ENCODE results near the gene MUS81. TPM values are rescaled to one million over a fixed set of nuclear protein-coding genes. Genes with fewer than 3 reads are reported as not detected.

MUS81 gene
- total and polyA plus RNA-seq, 2 of the 13 experiments (the other 11 are each of a cell fraction or from before 2014, with no cell fraction given): 25.6 to 30.2 TPM

GRCh38 chr11:65899356-65900124, 39.3 kb downstream of the MUS81 start (continued):
- TF ChIP-seq ZNF160 (CRISPR knock-in tag; IDR thresholded peaks at IDR 0.05) (no peak), ZMYM2 (CRISPR knock-in tag; IDR thresholded peaks at IDR 0.05) (peak; percentile 86), ZNF678 (CRISPR knock-in tag; IDR thresholded peaks at IDR 0.05) (no peak), STAT5B (CRISPR knock-in tag; IDR thresholded peaks at IDR 0.05) (no peak), ZNF136 (CRISPR knock-in tag; IDR thresholded peaks at IDR 0.05; ENCODE audit: low read depth) (no peak), ZNF30 (CRISPR knock-in tag; IDR thresholded peaks at IDR 0.05) (peak; percentile 79; the same call in 1 of the 2 replicates), KLF9 (CRISPR knock-in tag; IDR thresholded peaks at IDR 0.05; ENCODE audit: low read depth) (no peak), CEBPZ (IDR thresholded peaks at IDR 0.05; ENCODE audit: low read length) (no peak), SIX1 (CRISPR knock-in tag; IDR thresholded peaks at IDR 0.05; ENCODE audit: borderline replicate concordance) (no peak), THAP8 (CRISPR knock-in tag; IDR thresholded peaks at IDR 0.05; ENCODE audit: borderline replicate concordance) (no peak), DPF2 (CRISPR knock-in tag; IDR thresholded peaks at IDR 0.05; ENCODE audit: borderline replicate concordance, low read depth) (no peak), RNF219 (CRISPR knock-in tag; IDR thresholded peaks at IDR 0.05) (no peak), SALL2 (CRISPR knock-in tag; IDR thresholded peaks at IDR 0.05) (no peak), SP4 (CRISPR knock-in tag; IDR thresholded peaks at IDR 0.05) (peak; percentile 71; the same call in 1 of the 2 replicates), SMC3 (IDR thresholded peaks at IDR 0.05; ENCODE audit: low read length) (no peak), GTF3A (CRISPR knock-in tag; conservative IDR thresholded peaks at IDR 0.05) (no peak), JUNB (CRISPR knock-in tag; IDR thresholded peaks at IDR 0.05; ENCODE audit: borderline replicate concordance) (0 out of 2 replicates have a peak, but pooled peaks have one; percentile 10), REL (CRISPR knock-in tag; conservative IDR thresholded peaks at IDR 0.05) (peak; percentile 86), ZNF431 (CRISPR knock-in tag; IDR thresholded peaks at IDR 0.05; ENCODE audit: borderline replicate concordance, low read depth) (peak; percentile 22; the same call in 1 of the 2 replicates), ATAD3A (CRISPR knock-in tag; IDR thresholded peaks at IDR 0.05) (no peak), ZNF20 (CRISPR knock-in tag; IDR thresholded peaks at IDR 0.05) (no peak), LRRFIP1 (CRISPR knock-in tag; conservative IDR thresholded peaks at IDR 0.05) (no peak)

Data from HepG2 (cell line).